OCI-LY7 (cell line): ENCODE data around the gene RSU1. TPM values are rescaled to one million over a fixed set of nuclear protein-coding genes. Genes with fewer than 3 reads are reported as not detected.

ENCODE experiments used
- BruUV-seq: library from RNA; stranded (reverse); fragments of 400-500 nt; replicated peaks from 2 replicates; lab custom pipeline; 2021; lab: Mats Ljungman, UMichigan
- CTCF ChIA-PET: fragments of 300-600 bp; sonication (Branson Sonifier 250); formaldehyde crosslinking; loops from one replicate; lab custom pipeline; 2022; ENCODE audit warnings: antibody characterized with exemption; ENCODE audit not compliant: unreplicated experiment; lab: Charles Lee
- POLR2A ChIA-PET: fragments of 300-600 bp; sonication (Branson Sonifier 250); formaldehyde crosslinking; loops from one replicate; lab custom pipeline; 2022; ENCODE audit warnings: antibody characterized with exemption; lab: Charles Lee
- DNase-seq: peaks from one replicate; pipeline ENCODE4 v3.0.0-alpha.2; 2015; ENCODE audit warnings: low spot score
- H2AFZ ChIP-seq: fragments of 200-600 bp; sonication (generic), shearing (Covaris generic); 2 replicates; pipeline ENCODE4 v1.6.1; 2014; ENCODE audit warnings: mild to moderate bottlenecking, antibody characterized with exemption, low read length, moderate library complexity
- H3K27ac ChIP-seq: fragments of 200-600 bp; sonication (generic); 2 replicates; pipeline ENCODE4 v1.5.1; 2014; ENCODE audit warnings: mixed run types, low read depth, mild to moderate bottlenecking, moderate library complexity, low read length, inconsistent platforms; ENCODE audit not compliant: poor library complexity, severe bottlenecking
- H3K36me3 ChIP-seq: fragments of 200-600 bp; sonication (generic); 2 replicates; pipeline ENCODE4 v1.6.1; 2014; ENCODE audit warnings: mild to moderate bottlenecking, antibody characterized with exemption, low read length, moderate library complexity, mixed read lengths; ENCODE audit not compliant: insufficient read depth
- H3K4me1 ChIP-seq: fragments of 200-600 bp; sonication (generic); 2 replicates; pipeline ENCODE4 v1.5.1; 2014; ENCODE audit warnings: mild to moderate bottlenecking, low read length; ENCODE audit not compliant: insufficient read depth, poor library complexity, severe bottlenecking
- H3K4me2 ChIP-seq: fragments of 200-600 bp; sonication (generic); 2 replicates; pipeline ENCODE4 v1.6.1; 2014; ENCODE audit warnings: mild to moderate bottlenecking, low read length
- H3K4me3 ChIP-seq: fragments of 200-600 bp; sonication (generic); 2 replicates; pipeline ENCODE4 v1.5.1; 2014; ENCODE audit warnings: mild to moderate bottlenecking, low read depth, low read length; ENCODE audit not compliant: poor library complexity, severe bottlenecking
- H3K79me2 ChIP-seq: fragments of 200-600 bp; sonication (generic); 2 replicates; pipeline ENCODE4 v1.6.1; 2016; ENCODE audit warnings: low read depth, mild to moderate bottlenecking, low read length, moderate library complexity, mixed read lengths; ENCODE audit not compliant: insufficient read depth
- H3K9me2 ChIP-seq: fragments of 200-600 bp; sonication (generic); 2 replicates; pipeline ENCODE4 v1.6.1; 2016; ENCODE audit warnings: mild to moderate bottlenecking, low read length, mixed read lengths; ENCODE audit not compliant: insufficient read depth
- H3K9me3 ChIP-seq: fragments of 200-600 bp; sonication (generic); 2 replicates; pipeline ENCODE4 v1.6.1; 2014; ENCODE audit warnings: mild to moderate bottlenecking, mixed run types, low read length, mixed read lengths
- H4K20me1 ChIP-seq: fragments of 200-600 bp; sonication (generic); 2 replicates; pipeline ENCODE4 v1.6.1; 2014; ENCODE audit warnings: mild to moderate bottlenecking, antibody characterized with exemption, low read length, moderate library complexity, mixed read lengths; ENCODE audit not compliant: insufficient read depth
- CTCF ChIP-seq: fragments of 200-600 bp; sonication (generic); conservative IDR thresholded peaks from 2 replicates; pipeline ENCODE4 v1.5.1; 2014; ENCODE audit warnings: mild to moderate bottlenecking, antibody characterized with exemption, low read length, moderate library complexity, mixed read lengths
- EZH2phosphoT487 ChIP-seq: fragments of 200-600 bp; sonication (generic); IDR thresholded peaks from 2 replicates; pipeline ENCODE4 v1.6.1; 2018; ENCODE audit warnings: low read depth, borderline replicate concordance, mild to moderate bottlenecking, mixed run types, antibody characterized with exemption, low read length, moderate library complexity, mixed read lengths
- intact Hi-C: fragments of 100-400 bp; cut with micrococcal nuclease; formaldehyde crosslinking; loops from one replicate; pipeline ENCODE4 v1.10.0; 2022; ENCODE audit not compliant: unreplicated experiment
- total RNA-seq, 2 experiments: library from RNA; depleted of rRNA in 1 of 2; stranded (reverse); fragments of >200 nt in 1 of 2; shearing (Covaris generic) in 1 of 2; gene quantifications; 2 replicates each; pipeline ENCODE4 v1.2.3, GENCODE V29; 2014 to 2022

The RSU1 gene
- total RNA-seq, 2 experiments from 2014 or later: 25.3 to 31.1 TPM

- ChIA-PET POLR2A (no interaction called here), CTCF (no interaction called here)
- no peaks in the 10 kb centered on the region for H4K20me1 ChIP-seq
- H3K4me2 ChIP-seq: no peak overlapping the region
- no peaks in the 10 kb centered on the region for H3K36me3 ChIP-seq
- no peak overlapping the region for H2AFZ ChIP-seq
- no peak overlapping the region for H3K27ac ChIP-seq
- intact Hi-C loops: no loop called here
- no peak overlapping the region for H3K4me3 ChIP-seq
- no peaks in the 10 kb centered on the region for H3K4me1 ChIP-seq
- no peaks in the 10 kb centered on the region for H3K79me2 ChIP-seq
- TF ChIP-seq CTCF: no peak
- no peak for TF ChIP-seq EZH2phosphoT487
- no peaks in the 10 kb centered on the region for H3K9me3 ChIP-seq
- DNase-seq: no peak
- H3K9me2 ChIP-seq: no peaks in the 10 kb centered on the region
- BruUV-seq: no TSS peak
Observed at GRCh38 chr10:16773334-16773733, 43.9 kb downstream of the RSU1 start.

DNA sequence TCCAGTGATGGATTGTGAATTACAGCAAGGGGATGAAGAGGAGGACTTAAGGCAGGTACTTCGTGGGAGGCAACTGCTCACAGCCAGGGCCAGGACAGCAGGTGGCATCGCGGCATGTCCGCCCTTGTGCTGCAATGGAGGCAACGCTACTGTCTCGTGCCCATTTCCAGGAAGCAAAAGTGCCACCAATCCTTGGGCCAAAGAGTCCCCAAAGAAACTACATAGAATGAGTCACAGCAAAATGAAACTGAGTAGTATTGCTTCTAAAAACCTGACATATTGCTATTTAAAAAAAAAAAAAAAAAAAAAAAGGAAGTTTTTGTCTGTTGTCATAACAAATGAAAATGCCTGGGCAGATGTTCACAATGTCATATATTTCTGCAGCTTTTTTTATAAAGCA is 46.6 kb downstream of the RSU1 start:
- no peaks in the 10 kb centered on the region for H3K36me3 ChIP-seq
- H3K4me2 ChIP-seq: no peak overlapping the region
- ChIA-PET CTCF (no interaction called here), POLR2A (interaction anchor here (0.7 to 1.4 kb wide), 2 partner anchors 19 to 879 kb away, joined by 3 to 7 read pairs; no protein-coding TSS in a partner anchor)
- no peaks in the 10 kb centered on the region for H3K4me1 ChIP-seq
- no peaks in the 10 kb centered on the region for H3K9me3 ChIP-seq
- H2AFZ ChIP-seq: no peak overlapping the region
- intact Hi-C loops: no loop called here
- H3K9me2 ChIP-seq: no peaks in the 10 kb centered on the region
- TF ChIP-seq EZH2phosphoT487 (no peak), CTCF (no peak)
- no peak overlapping the region for H3K4me3 ChIP-seq
- no peaks in the 10 kb centered on the region for H3K79me2 ChIP-seq
- DNase-seq: no peak
- no TSS peak for BruUV-seq
- no peak overlapping the region for H3K27ac ChIP-seq
- H4K20me1 ChIP-seq: no peaks in the 10 kb centered on the region

- no peak overlapping the region for H3K27ac ChIP-seq
- H3K36me3 ChIP-seq: no peaks in the 10 kb centered on the region
- no peak for DNase-seq
- TF ChIP-seq CTCF (no peak), EZH2phosphoT487 (no peak)
- H3K4me2 ChIP-seq: no peak overlapping the region
- no peaks in the 10 kb centered on the region for H3K9me2 ChIP-seq
- POLR2A ChIA-PET: interaction anchor here (0.7 to 1.4 kb wide), 2 partner anchors 19 to 878 kb away, joined by 3 to 7 read pairs; no protein-coding TSS in a partner anchor
- H3K4me3 ChIP-seq: no peak overlapping the region
- H3K4me1 ChIP-seq: no peaks in the 10 kb centered on the region
- CTCF ChIA-PET: no interaction called here
- no peaks in the 10 kb centered on the region for H4K20me1 ChIP-seq
- no peaks in the 10 kb centered on the region for H3K79me2 ChIP-seq
- H3K9me3 ChIP-seq: no peaks in the 10 kb centered on the region
- H2AFZ ChIP-seq: no peak overlapping the region
- intact Hi-C loops: no loop called here
- BruUV-seq: no TSS peak
Observed at GRCh38 chr10:16770141-16770540, 47.1 kb downstream of the RSU1 start.
